Caco-2 (cell line): ENCODE measurements around the gene ATP13A1. TPM values are rescaled to one million over a fixed set of nuclear protein-coding genes. Genes with fewer than 3 reads are reported as not detected.

Source experiments
- BruUV-seq: library from RNA; stranded (reverse); fragments of 400-500 nt; replicated peaks from 2 replicates; lab custom pipeline; 2021; lab: Mats Ljungman, UMichigan
- CTCF ChIA-PET: fragments of 300-600 bp; sonication (Branson Sonifier 250); formaldehyde crosslinking; loops from one replicate; lab custom pipeline; 2022; ENCODE audit warnings: antibody characterized with exemption; lab: Charles Lee
- POLR2A ChIA-PET: fragments of 300-600 bp; sonication (Branson Sonifier 250); formaldehyde crosslinking; loops from one replicate; lab custom pipeline; 2022; ENCODE audit warnings: antibody characterized with exemption; lab: Charles Lee
- DNase-seq, 2 experiments: peaks; one replicate each; pipeline versions ENCODE4 v3.0.0 to v3.0.0-alpha.2; 2020 to 2022
- H3K27me3 ChIP-seq: replicated peaks from 2 replicates; pipeline ENCODE4 v1.6.0; 2011; ENCODE audit warnings: low read length; ENCODE audit not compliant: control insufficient read depth, insufficient read depth
- H3K36me3 ChIP-seq: 2 replicates; pipeline ENCODE4 v1.5.1; 2011; ENCODE audit warnings: low read length; ENCODE audit not compliant: control insufficient read depth, insufficient read depth
- H3K4me1 ChIP-seq: fragments of 250-450 bp; sonication (Bioruptor Pico); 2 replicates; pipeline ENCODE4 v1.5.1; 2020; ENCODE audit warnings: mild to moderate bottlenecking
- H3K4me3 ChIP-seq: 2 replicates; pipeline ENCODE4 v1.5.1; 2011; ENCODE audit warnings: low read depth, mild to moderate bottlenecking, control low read depth, low read length
- H3K9me3 ChIP-seq: fragments of 250-450 bp; sonication (Bioruptor Pico); 2 replicates; pipeline ENCODE4 v1.5.1; 2020; ENCODE audit warnings: mild to moderate bottlenecking, moderate library complexity
- H3K27ac Mint-ChIP-seq: one replicate; pipeline ENCODE4 v1.8.0; 2022; ENCODE audit warnings: mixed read lengths; ENCODE audit not compliant: unreplicated experiment
- H3K27me3 Mint-ChIP-seq: one replicate; pipeline ENCODE4 v1.8.0; 2022; ENCODE audit warnings: mixed read lengths; ENCODE audit not compliant: insufficient read depth, unreplicated experiment
- H3K36me3 Mint-ChIP-seq: one replicate; pipeline ENCODE4 v1.8.0; 2022; ENCODE audit warnings: mild to moderate bottlenecking, mixed read lengths; ENCODE audit not compliant: insufficient read depth, unreplicated experiment
- H3K4me1 Mint-ChIP-seq: one replicate; pipeline ENCODE4 v1.8.0; 2022; ENCODE audit warnings: low read depth, mixed read lengths; ENCODE audit not compliant: unreplicated experiment
- H3K4me3 Mint-ChIP-seq: one replicate; pipeline ENCODE4 v1.8.0; 2022; ENCODE audit warnings: mild to moderate bottlenecking, moderate library complexity, mixed read lengths; ENCODE audit not compliant: unreplicated experiment
- H3K9me3 Mint-ChIP-seq: one replicate; pipeline ENCODE4 v1.8.0; 2022; ENCODE audit warnings: mixed read lengths; ENCODE audit not compliant: unreplicated experiment
- CTCF ChIP-seq, 2 experiments: fragments of 200-600 bp in 1 of 2; IDR thresholded peaks; 1 replicate in 1 of 2; 2 replicates in 1 of 2; pipeline versions ENCODE4 v1.5.1 to v1.8.0; 2011 to 2022; ENCODE audit warnings: antibody characterized with exemption in 1 of 2, control low read depth in 1 of 2, inconsistent platforms in 1 of 2, low read depth in 1 of 2, low read length in 1 of 2, mild to moderate bottlenecking in 1 of 2, moderate library complexity in 1 of 2; ENCODE audit not compliant: insufficient read depth in 1 of 2, severe bottlenecking in 1 of 2, unreplicated experiment in 1 of 2
- intact Hi-C: fragments of 100-400 bp; cut with micrococcal nuclease; formaldehyde crosslinking; loops from one replicate; pipeline ENCODE4 v1.10.0; 2022; ENCODE audit not compliant: unreplicated experiment
- total RNA-seq: library from RNA; stranded (reverse); gene quantifications from 2 replicates; pipeline ENCODE4 v1.2.3, GENCODE V29; 2022

The ATP13A1 gene
- total RNA-seq, 1 experiment from 2014 or later: 83.0 TPM

GRCh38 chr19:19662871-19663255, 613 bp downstream of the ATP13A1 start:
- H3K9me3 ChIP-seq: no peaks in the 10 kb centered on the region
- no peaks in the 10 kb centered on the region for H3K27me3 ChIP-seq
- H3K36me3 ChIP-seq: no peaks in the 10 kb centered on the region; the same call in 1 of the 2 replicates
- CTCF ChIA-PET: no interaction called here
- H3K4me1 ChIP-seq: no peaks in the 10 kb centered on the region
- Mint-ChIP-seq H3K27ac (peak overlapping the region; percentile 93), H3K9me3 (no peaks in the 10 kb centered on the region), H3K4me1 (no peaks in the 10 kb centered on the region), H3K27me3 (no peaks in the 10 kb centered on the region), H3K36me3 (peaks cover 19% of the 10 kb centered on the region), H3K4me3 (peak overlapping the region; percentile 82)
- no peak for DNase-seq
- TF ChIP-seq CTCF (IDR thresholded peaks at IDR 0.05; ENCODE audit: insufficient read depth in 1 of 2, low read depth in 1 of 2, low read length in 1 of 2, severe bottlenecking in 1 of 2, unreplicated experiment in 1 of 2): no peak
- BruUV-seq: no TSS peak
- H3K4me3 ChIP-seq: peak overlapping the region; percentile 99
- intact Hi-C loops: loop anchor here (1.0 to 10.0 kb wide), 4 partner anchors 36 to 202 kb away; partner anchors contain the start of genes ZNF14 and ZNF253
- POLR2A ChIA-PET: interaction anchor here (0.5 kb wide), 1 partner anchor 204 kb away, joined by 3 read pairs; no protein-coding TSS in a partner anchor

DNA sequence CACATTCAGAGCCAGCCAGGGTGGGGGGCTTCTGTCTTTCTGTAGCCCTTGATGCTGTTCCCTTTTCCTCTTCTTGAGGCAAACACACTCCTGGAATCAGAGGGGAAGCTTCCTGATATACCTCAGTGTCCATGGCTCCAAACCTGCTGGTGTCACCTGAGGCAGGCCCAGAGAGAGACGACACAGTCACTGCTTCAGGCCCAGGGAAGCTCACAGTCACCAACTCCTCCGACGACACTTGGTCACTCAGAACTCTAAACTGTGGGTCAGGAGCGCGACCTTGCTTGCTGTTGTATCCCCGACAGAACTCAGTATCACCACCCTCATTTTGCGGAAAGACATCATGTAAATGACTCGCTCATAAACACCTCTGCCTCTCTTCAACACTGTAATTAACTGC, 1.1 kb downstream of the ATP13A1 start:
- Mint-ChIP-seq H3K36me3 (peaks cover 21% of the 10 kb centered on the region), H3K27me3 (no peaks in the 10 kb centered on the region), H3K4me3 (peak overlapping the region; percentile 82), H3K9me3 (no peaks in the 10 kb centered on the region), H3K27ac (peak overlapping the region; percentile 93), H3K4me1 (no peaks in the 10 kb centered on the region)
- TSS peak; percentile 70 for BruUV-seq
- no peak for DNase-seq
- no peak for TF ChIP-seq CTCF (IDR thresholded peaks at IDR 0.05; ENCODE audit: insufficient read depth in 1 of 2, low read depth in 1 of 2, low read length in 1 of 2, severe bottlenecking in 1 of 2, unreplicated experiment in 1 of 2)
- intact Hi-C loops: loop anchor here (2.0 to 10.0 kb wide), 2 partner anchors 36 to 202 kb away; partner anchors contain the start of gene ZNF253
- Histone ChIP-seq H3K27me3 (no peaks in the 10 kb centered on the region), H3K4me1 (no peaks in the 10 kb centered on the region), H3K36me3 (no peaks in the 10 kb centered on the region; the same call in 1 of the 2 replicates), H3K9me3 (no peaks in the 10 kb centered on the region), H3K4me3 (peak overlapping the region; percentile 99)
- CTCF ChIA-PET: no interaction called here
- POLR2A ChIA-PET: no interaction called here

GRCh38 chr19:19661675-19662251, 1.7 kb downstream of the ATP13A1 start:
- H3K36me3 Mint-ChIP-seq: peaks cover 27% of the 10 kb centered on the region
- BruUV-seq: no TSS peak
- H3K27ac Mint-ChIP-seq: no peak overlapping the region
- Histone ChIP-seq H3K9me3 (no peaks in the 10 kb centered on the region), H3K27me3 (no peaks in the 10 kb centered on the region), H3K36me3 (no peaks in the 10 kb centered on the region; the same call in 1 of the 2 replicates), H3K4me1 (no peaks in the 10 kb centered on the region), H3K4me3 (no peak overlapping the region)
- CTCF ChIA-PET: no interaction called here
- intact Hi-C loops: loop anchor here (2.0 to 10.0 kb wide), 2 partner anchors 35 to 203 kb away; partner anchors contain the start of gene ZNF253
- no peaks in the 10 kb centered on the region for H3K4me1 Mint-ChIP-seq
- no peaks in the 10 kb centered on the region for H3K27me3 Mint-ChIP-seq
- POLR2A ChIA-PET: no interaction called here
- peak overlapping the region; percentile 82 for H3K4me3 Mint-ChIP-seq
- no peak for DNase-seq
- no peak for TF ChIP-seq CTCF (IDR thresholded peaks at IDR 0.05; ENCODE audit: insufficient read depth in 1 of 2, low read depth in 1 of 2, low read length in 1 of 2, severe bottlenecking in 1 of 2, unreplicated experiment in 1 of 2)
- H3K9me3 Mint-ChIP-seq: no peaks in the 10 kb centered on the region
